ENCODE data around the gene IL2RA. TPM values are rescaled to one million over a fixed set of nuclear protein-coding genes. Genes with fewer than 3 reads are reported as not detected.
"Not testable (repeated sequence)": the region's sequence is repeated elsewhere in the genome, so short reads cannot be mapped to it uniquely, and the experiment has no call there.

Gene IL2RA
- total RNA-seq, 3 donors from 2014 or later, result 0.33 to 1.3 (median 0.88) TPM

GRCh38 chr10:5961405-5962100 lies 100.6 kb downstream of the IL2RA start:
- Histone ChIP-seq H3K9me3 (no peaks in the 10 kb centered on the region), H3K27me3 (no peaks in the 10 kb centered on the region), H3K36me3 (no peaks in the 10 kb centered on the region), H3K4me1 (no peaks in the 10 kb centered on the region), H3K4me3 (no peak overlapping the region), H3K27ac (peak overlapping the region; percentile 60 to 68)
- DNase-seq (ENCODE audit: low spot score in 2 of 2), result peak; percentile 48 to 69
- intact Hi-C loops (cut with DNase I; ENCODE audit: low total_unique reads), result no loop called here
- no peak for TF ChIP-seq CTCF (IDR thresholded peaks at IDR 0.05)
- TF ChIP-seq POLR2AphosphoS5 (IDR thresholded peaks at IDR 0.05), result no peak

GRCh38 chr10:5960973-5961275 lies 101.2 kb downstream of the IL2RA start:
- H3K27me3 ChIP-seq; H3K4me3 ChIP-seq; H3K9me3 ChIP-seq; H3K4me1 ChIP-seq; H3K36me3 ChIP-seq; intact Hi-C loops (cut with DNase I; ENCODE audit: low total_unique reads); DNase-seq (ENCODE audit: low spot score in 2 of 2): not testable (repeated sequence)
- peak overlapping the region; percentile 60 to 68 for H3K27ac ChIP-seq

Other genes starting within 250 kb of the IL2RA start
- gene GDI2, start 248.9 kb downstream of the IL2RA start, total RNA-seq, result 100 to 1,000 TPM; 249 to 342 (median 259) TPM
- gene ANKRD16, start 172.5 kb downstream of the IL2RA start, total RNA-seq, result 10 to 100 TPM in 1 of 3 donors, 1 to 10 TPM in 2; 5.9 to 13.1 (median 8.8) TPM
- 100 to 1,000 TPM in 2 of 3 donors, 10 to 100 TPM in 1; 91.2 to 115 (median 109) TPM for gene FBH1, start 172.1 kb downstream of the IL2RA start, total RNA-seq
- 10 to 100 TPM; 15.1 to 35.7 (median 25.9) TPM for gene IL15RA, start 84.8 kb downstream of the IL2RA start, total RNA-seq
- gene RBM17, start 26.7 kb upstream of the IL2RA start, total RNA-seq, result 10 to 100 TPM; 62.4 to 72.4 (median 68.2) TPM
- gene PFKFB3, start 140.6 kb upstream of the IL2RA start, total RNA-seq, result 100 to 1,000 TPM in 2 of 3 donors, 10 to 100 TPM in 1; 94.8 to 240 (median 144) TPM

All from breast epithelium (tissue), 4 donors.